ENCODE results near the gene CELSR1. TPM values are rescaled to one million over a fixed set of nuclear protein-coding genes. Genes with fewer than 3 reads are reported as not detected.
"Not testable (repeated sequence)": the region's sequence is repeated elsewhere in the genome, so short reads cannot be mapped to it uniquely, and the experiment has no call there.

The CELSR1 gene
- total RNA-seq, 3 donors from 2014 or later, result 0.22 to 0.63 (median 0.38) TPM

- no peaks in the 10 kb centered on the region for H3K9me3 Mint-ChIP-seq
- no peak overlapping the region for H3K4me3 Mint-ChIP-seq
- no peaks in the 10 kb centered on the region for H3K4me1 Mint-ChIP-seq (ENCODE audit: low read depth)
- ATAC-seq, result no peak
- no peaks in the 10 kb centered on the region for H3K27me3 Mint-ChIP-seq (ENCODE audit: low read depth)
- H3K36me3 Mint-ChIP-seq (ENCODE audit: insufficient read depth), result no peaks in the 10 kb centered on the region
- no peak for DNase-seq
Observed at GRCh38 chr22:46320166-46320710, 217.2 kb downstream of the CELSR1 start.

- ATAC-seq, result no peak
- Mint-ChIP-seq H3K9me3 (no peaks in the 10 kb centered on the region), H3K36me3 (ENCODE audit: insufficient read depth) (no peaks in the 10 kb centered on the region), H3K4me3 (no peak overlapping the region), H3K4me1 (ENCODE audit: low read depth) (no peaks in the 10 kb centered on the region), H3K27me3 (ENCODE audit: low read depth) (no peaks in the 10 kb centered on the region)
- DNase-seq, result no peak
Observed at GRCh38 chr22:46319319-46319718, 218.1 kb downstream of the CELSR1 start.

- H3K27me3 Mint-ChIP-seq (ENCODE audit: low read depth), result no peaks in the 10 kb centered on the region
Observed at GRCh38 chr22:46318576-46318975, 218.8 kb downstream of the CELSR1 start.

GRCh38 chr22:46317646-46318045 is 219.8 kb downstream of the CELSR1 start:
- DNase-seq (no peak), ATAC-seq (no peak)
- H3K4me3 Mint-ChIP-seq, result no peak overlapping the region
- H3K4me1 Mint-ChIP-seq (ENCODE audit: low read depth), result no peaks in the 10 kb centered on the region
- no peaks in the 10 kb centered on the region for H3K27me3 Mint-ChIP-seq (ENCODE audit: low read depth)
- H3K36me3 Mint-ChIP-seq (ENCODE audit: insufficient read depth), result no peaks in the 10 kb centered on the region
- no peaks in the 10 kb centered on the region for H3K9me3 Mint-ChIP-seq

More at GRCh38 chr22:46318576-46318975, 218.8 kb downstream of the CELSR1 start:
- no peak overlapping the region for H3K4me3 Mint-ChIP-seq
- H3K4me1 Mint-ChIP-seq (ENCODE audit: low read depth), result no peaks in the 10 kb centered on the region
- H3K9me3 Mint-ChIP-seq, result no peaks in the 10 kb centered on the region
- ATAC-seq (no peak), DNase-seq (no peak)
- no peaks in the 10 kb centered on the region for H3K36me3 Mint-ChIP-seq (ENCODE audit: insufficient read depth)

- H3K4me1 Mint-ChIP-seq (ENCODE audit: low read depth), result no peaks in the 10 kb centered on the region
- ATAC-seq (no peak), DNase-seq (no peak)
- H3K36me3 Mint-ChIP-seq (ENCODE audit: insufficient read depth), result no peaks in the 10 kb centered on the region
- H3K9me3 Mint-ChIP-seq, result no peaks in the 10 kb centered on the region
- H3K27me3 Mint-ChIP-seq (ENCODE audit: low read depth), result no peaks in the 10 kb centered on the region
- no peak overlapping the region for H3K4me3 Mint-ChIP-seq
Observed at GRCh38 chr22:46315976-46316375, 221.4 kb downstream of the CELSR1 start.

GRCh38 chr22:46312848-46313247 is 224.6 kb downstream of the CELSR1 start:
- DNase-seq; H3K4me1 Mint-ChIP-seq (ENCODE audit: low read depth); H3K36me3 Mint-ChIP-seq (ENCODE audit: insufficient read depth); H3K27me3 Mint-ChIP-seq (ENCODE audit: low read depth); ATAC-seq; H3K4me3 Mint-ChIP-seq; H3K9me3 Mint-ChIP-seq: not testable (repeated sequence)

GRCh38 chr22:46312056-46312455 is 225.4 kb downstream of the CELSR1 start:
- no peaks in the 10 kb centered on the region for H3K4me1 Mint-ChIP-seq (ENCODE audit: low read depth)
- H3K36me3 Mint-ChIP-seq (ENCODE audit: insufficient read depth), result peaks cover 2% of the 10 kb centered on the region
- H3K4me3 Mint-ChIP-seq, result no peak overlapping the region
- DNase-seq (no peak), ATAC-seq (no peak)
- no peaks in the 10 kb centered on the region for H3K27me3 Mint-ChIP-seq (ENCODE audit: low read depth)
- H3K9me3 Mint-ChIP-seq, result no peaks in the 10 kb centered on the region

Other genes with a start within 250 kb of the CELSR1 start
- 1 to 10 TPM; 2.2 to 3.7 (median 2.7) TPM for gene GTSE1, start 240.8 kb downstream of the CELSR1 start, total RNA-seq
- gene TRMU, start 201.9 kb downstream of the CELSR1 start, total RNA-seq, result 10 to 100 TPM; 62.5 to 69.0 (median 66.6) TPM
- 10 to 100 TPM; 30.9 to 35.4 (median 33.0) TPM for gene GRAMD4, start 82.8 kb upstream of the CELSR1 start, total RNA-seq
- gene CERK, start 200.6 kb upstream of the CELSR1 start, total RNA-seq, result 10 to 100 TPM; 41.4 to 47.3 (median 44.9) TPM
- gene TBC1D22A, start 225.0 kb upstream of the CELSR1 start, total RNA-seq, result 10 to 100 TPM; 29.8 to 31.1 (median 29.9) TPM